Muscle of arm (tissue), 12 donors: Measurements from ENCODE around the gene PPP1R2. TPM values are rescaled to one million over a fixed set of nuclear protein-coding genes. Genes with fewer than 3 reads are reported as not detected.

Source experiments
- DNase-seq: peaks from one replicate; pipeline ENCODE4 v3.0.0-alpha.2; 2013
- polyA plus RNA-seq, 12 donors: library from polyadenylated mRNA; unstranded; fragments of 120-200 nt; gene quantifications; one replicate each; pipeline ENCODE4 v1.2.1, GENCODE V29; 2013; ENCODE audit not compliant: insufficient read length in 12 of 12

The PPP1R2 gene
- polyA plus RNA-seq, 12 donors, result 33.3 to 69.2 (median 44.5) TPM; not detected in 1

- DNase-seq, result no peak
Measured at GRCh38 chr3:195466251-195466650, 76.9 kb downstream of the PPP1R2 start.

Other genes starting within 250 kb of the PPP1R2 start
- 10 to 100 TPM in 11 of 12 donors, not detected in 1; 16.4 to 39.8 (median 24.7) TPM for gene ACAP2, start 100.3 kb downstream of the PPP1R2 start, polyA plus RNA-seq
- gene APOD, start 40.6 kb upstream of the PPP1R2 start, polyA plus RNA-seq, result 10 to 100 TPM in 11 of 12 donors, not detected in 1; 21.3 to 57.9 (median 38.5) TPM
- 10 to 100 TPM in 2 of 12 donors, 1 to 10 TPM in 7, under 1 TPM in 1, not detected in 2; 0.90 to 14.8 (median 4.1) TPM for gene MUC20, start 177.7 kb upstream of the PPP1R2 start, polyA plus RNA-seq